HG03103 (cell line): Measurements from ENCODE around the gene RNF152.
"Not testable (repeated sequence)": the region's sequence is repeated elsewhere in the genome, so short reads cannot be mapped to it uniquely, and the experiment has no call there.

ENCODE experiments used
- ATAC-seq: cut with Tn5 transposase; IDR thresholded peaks from one replicate; pipeline ENCODE4 v1.9.1; 2021; ENCODE audit warnings: low read depth; ENCODE audit not compliant: unreplicated experiment

Gene RNF152

GRCh38 chr18:61824733-61825363 lies 68.0 kb downstream of the RNF152 start:
- ATAC-seq: no peak

- no peak for ATAC-seq
Observed at GRCh38 chr18:61823595-61823994, 69.2 kb downstream of the RNF152 start.

GRCh38 chr18:61822879-61823278 lies 69.9 kb downstream of the RNF152 start:
- no peak for ATAC-seq

- ATAC-seq: no peak
Observed at GRCh38 chr18:61821748-61822147, 71.1 kb downstream of the RNF152 start.

- ATAC-seq: no peak
Observed at GRCh38 chr18:61820882-61821281, 71.9 kb downstream of the RNF152 start.

GRCh38 chr18:61817086-61817485 lies 75.7 kb downstream of the RNF152 start:
- no peak for ATAC-seq

- no peak for ATAC-seq
Observed at GRCh38 chr18:61815885-61816470, 76.8 kb downstream of the RNF152 start.

- no peak for ATAC-seq
Observed at GRCh38 chr18:61808286-61808685, 84.5 kb downstream of the RNF152 start.

GRCh38 chr18:61803393-61803792 lies 89.4 kb downstream of the RNF152 start:
- no peak for ATAC-seq

- no peak for ATAC-seq
Observed at GRCh38 chr18:61797696-61798590, 94.9 kb downstream of the RNF152 start.

- ATAC-seq: no peak
Observed at GRCh38 chr18:61791031-61791430, 101.8 kb downstream of the RNF152 start.

- not testable (repeated sequence) for ATAC-seq
Observed at GRCh38 chr18:61787011-61787670, 105.7 kb downstream of the RNF152 start.

- no peak for ATAC-seq
Observed at GRCh38 chr18:61785588-61785987, 107.2 kb downstream of the RNF152 start.

- ATAC-seq: no peak
Observed at GRCh38 chr18:61784834-61785233, 108.0 kb downstream of the RNF152 start.

GRCh38 chr18:61782545-61782944 lies 110.3 kb downstream of the RNF152 start:
- no peak for ATAC-seq

GRCh38 chr18:61776201-61776600 lies 116.6 kb downstream of the RNF152 start:
- ATAC-seq: not testable (repeated sequence)

GRCh38 chr18:61774846-61775245 lies 118.0 kb downstream of the RNF152 start:
- no peak for ATAC-seq

- no peak for ATAC-seq
Observed at GRCh38 chr18:61772293-61772848, 120.4 kb downstream of the RNF152 start.

GRCh38 chr18:61771861-61772260 lies 120.9 kb downstream of the RNF152 start:
- no peak for ATAC-seq

- no peak for ATAC-seq
Observed at GRCh38 chr18:61770279-61770678, 122.5 kb downstream of the RNF152 start.
